HEK293 (cell line): ENCODE data around the gene ST6GALNAC1.
A peak's percentile ranks its signal among the peaks of the same experiment; 100 is the strongest.

Experiments used
- HIC1 ChIP-seq: fragments of 450-650 bp; formaldehyde crosslinking; IDR thresholded peaks from 2 replicates; pipeline ENCODE4 v1.5.1; 2016; ENCODE audit warnings: missing biosample characterization, missing genetic modification characterization
- KLF10 ChIP-seq: fragments of 450-650 bp; IDR thresholded peaks from 2 replicates; pipeline ENCODE4 v1.5.1; 2018; ENCODE audit warnings: missing biosample characterization, mild to moderate bottlenecking, missing genetic modification characterization
- KLF8 ChIP-seq: fragments of 450-650 bp; formaldehyde crosslinking; IDR thresholded peaks from 2 replicates; pipeline ENCODE4 v1.5.1; 2016; ENCODE audit warnings: missing biosample characterization, missing genetic modification characterization
- MEIS1 ChIP-seq: sonication (generic); formaldehyde crosslinking; IDR thresholded peaks from 2 replicates; pipeline ENCODE4 v1.8.1; 2022; ENCODE audit warnings: missing genetic modification reagents, mild to moderate bottlenecking, borderline replicate concordance
- MYNN ChIP-seq: fragments of 450-650 bp; formaldehyde crosslinking; IDR thresholded peaks from 2 replicates; pipeline ENCODE4 v1.5.1; 2016; ENCODE audit warnings: missing biosample characterization, missing genetic modification characterization, borderline replicate concordance
- MZF1 ChIP-seq: fragments of 450-650 bp; formaldehyde crosslinking; IDR thresholded peaks from 2 replicates; pipeline ENCODE4 v1.5.1; 2017; ENCODE audit warnings: missing biosample characterization, missing genetic modification characterization, borderline replicate concordance
- PRDM1 ChIP-seq: fragments of 450-650 bp; formaldehyde crosslinking; IDR thresholded peaks from 2 replicates; pipeline ENCODE4; 2016; ENCODE audit warnings: missing biosample characterization, missing genetic modification characterization
- PRDM6 ChIP-seq: fragments of 450-650 bp; formaldehyde crosslinking; IDR thresholded peaks from 2 replicates; pipeline ENCODE4 v1.5.1; 2017; ENCODE audit warnings: missing biosample characterization, missing genetic modification characterization
- SCRT2 ChIP-seq: fragments of 450-650 bp; formaldehyde crosslinking; IDR thresholded peaks from 2 replicates; pipeline ENCODE4 v1.5.1; 2016; ENCODE audit warnings: missing biosample characterization, missing genetic modification characterization
- ZBTB21 ChIP-seq: fragments of 450-650 bp; formaldehyde crosslinking; IDR thresholded peaks from 2 replicates; pipeline ENCODE4 v1.5.1; 2017; ENCODE audit warnings: missing biosample characterization, missing genetic modification characterization
- ZBTB48 ChIP-seq: fragments of 450-650 bp; formaldehyde crosslinking; IDR thresholded peaks from 2 replicates; pipeline ENCODE4 v1.5.1; 2016; ENCODE audit warnings: missing biosample characterization, missing genetic modification characterization
- ZBTB8A ChIP-seq: fragments of 450-650 bp; formaldehyde crosslinking; IDR thresholded peaks from 2 replicates; pipeline ENCODE4 v1.5.1; 2016; ENCODE audit warnings: missing biosample characterization, missing genetic modification characterization
- ZFP41 ChIP-seq: fragments of 450-650 bp; formaldehyde crosslinking; IDR thresholded peaks from 2 replicates; pipeline ENCODE4 v1.5.1; 2016; ENCODE audit warnings: missing biosample characterization, missing genetic modification characterization, borderline replicate concordance
- ZNF114 ChIP-seq: fragments of 450-650 bp; formaldehyde crosslinking; IDR thresholded peaks from 2 replicates; pipeline ENCODE4 v1.5.0; 2017; ENCODE audit warnings: missing biosample characterization, missing genetic modification characterization
- ZNF132 ChIP-seq: fragments of 450-650 bp; formaldehyde crosslinking; IDR thresholded peaks from 2 replicates; pipeline ENCODE4 v1.5.1; 2017; ENCODE audit warnings: missing biosample characterization, missing genetic modification characterization, borderline replicate concordance
- ZNF184 ChIP-seq: fragments of 450-650 bp; IDR thresholded peaks from 2 replicates; pipeline ENCODE4 v1.5.1; 2018; ENCODE audit warnings: missing biosample characterization, mild to moderate bottlenecking, missing genetic modification characterization
- ZNF211 ChIP-seq: fragments of 450-650 bp; formaldehyde crosslinking; IDR thresholded peaks from 2 replicates; pipeline ENCODE4 v1.5.1; 2016; ENCODE audit warnings: low read depth, missing biosample characterization, missing genetic modification characterization
- ZNF335 ChIP-seq: fragments of 450-650 bp; formaldehyde crosslinking; conservative IDR thresholded peaks from 2 replicates; pipeline ENCODE4 v1.5.1; 2016; ENCODE audit warnings: missing biosample characterization, missing genetic modification characterization
- ZNF514 ChIP-seq: fragments of 450-650 bp; formaldehyde crosslinking; IDR thresholded peaks from 2 replicates; pipeline ENCODE4 v1.5.1; 2016; ENCODE audit warnings: missing biosample characterization, missing genetic modification characterization
- ZNF558 ChIP-seq: fragments of 450-650 bp; formaldehyde crosslinking; IDR thresholded peaks from 2 replicates; pipeline ENCODE4 v1.5.1; 2016; ENCODE audit warnings: missing biosample characterization, missing genetic modification characterization
- ZNF658 ChIP-seq: fragments of 450-650 bp; formaldehyde crosslinking; IDR thresholded peaks from 2 replicates; pipeline ENCODE4; 2016; ENCODE audit warnings: missing biosample characterization, missing genetic modification characterization
- ZNF660 ChIP-seq: fragments of 450-650 bp; IDR thresholded peaks from 2 replicates; pipeline ENCODE4 v1.5.1; 2018; ENCODE audit warnings: missing biosample characterization, mild to moderate bottlenecking, missing genetic modification characterization
- ZNF692 ChIP-seq: fragments of 450-650 bp; formaldehyde crosslinking; IDR thresholded peaks from 2 replicates; pipeline ENCODE4 v1.5.1; 2016; ENCODE audit warnings: missing biosample characterization, missing genetic modification characterization
- ZNF704 ChIP-seq: fragments of 450-650 bp; formaldehyde crosslinking; IDR thresholded peaks from 2 replicates; pipeline ENCODE4 v1.5.1; 2016; ENCODE audit warnings: missing biosample characterization, missing genetic modification characterization
- ZNF791 ChIP-seq: fragments of 450-650 bp; formaldehyde crosslinking; IDR thresholded peaks from 2 replicates; pipeline ENCODE4 v1.5.1; 2016; ENCODE audit warnings: missing biosample characterization, missing genetic modification characterization
- ZNF792 ChIP-seq: fragments of 450-650 bp; formaldehyde crosslinking; IDR thresholded peaks from 2 replicates; pipeline ENCODE4 v1.5.1; 2016; ENCODE audit warnings: missing biosample characterization, missing genetic modification characterization
- ZSCAN18 ChIP-seq: fragments of 450-650 bp; formaldehyde crosslinking; IDR thresholded peaks from 2 replicates; pipeline ENCODE4 v1.5.1; 2016; ENCODE audit warnings: missing biosample characterization, missing genetic modification characterization
- ZXDB ChIP-seq: fragments of 450-650 bp; formaldehyde crosslinking; IDR thresholded peaks from 2 replicates; pipeline ENCODE4 v1.5.1; 2016; ENCODE audit warnings: missing biosample characterization, missing genetic modification characterization

ST6GALNAC1 gene

GRCh38 chr17:76671912-76672262 is 28.3 kb upstream of the ST6GALNAC1 start (continued):
- TF ChIP-seq ZSCAN18 = no peak
- TF ChIP-seq ZNF791 (tag by site-specific recombination) = no peak
- peak; percentile 58 for TF ChIP-seq ZBTB8A (tag by site-specific recombination)
- TF ChIP-seq KLF8 = 0 out of 2 replicates have a peak, but pooled peaks have one; percentile 1
- peak; percentile 98 for TF ChIP-seq PRDM1 (tag by site-specific recombination)
- no peak for TF ChIP-seq ZNF704
- peak; percentile 95 for TF ChIP-seq ZNF335 (tag by site-specific recombination)
- no peak for TF ChIP-seq ZNF658 (tag by site-specific recombination)
- TF ChIP-seq ZXDB (tag by site-specific recombination) = peak; percentile 9; the same call in 1 of the 2 replicates
- TF ChIP-seq ZNF792 = no peak
- peak; percentile 56 for TF ChIP-seq PRDM6
- no peak for TF ChIP-seq SCRT2 (tag by site-specific recombination)
- TF ChIP-seq ZNF132 (tag by site-specific recombination) = no peak
- 0 out of 2 replicates have a peak, but pooled peaks have one; percentile 22 for TF ChIP-seq ZNF558 (tag by site-specific recombination)
- no peak for TF ChIP-seq MYNN (tag by site-specific recombination)
- TF ChIP-seq HIC1 (tag by site-specific recombination) = no peak
- no peak for TF ChIP-seq MZF1
- no peak for TF ChIP-seq ZFP41
- no peak for TF ChIP-seq ZNF211 (tag by site-specific recombination)
- no peak for TF ChIP-seq ZNF114
- TF ChIP-seq KLF10 (tag by site-specific recombination) = peak; percentile 70; the same call in 1 of the 2 replicates
- TF ChIP-seq ZNF184 = peak; percentile 77
- TF ChIP-seq ZBTB48 = peak; percentile 53; the same call in 1 of the 2 replicates
- no peak for TF ChIP-seq ZBTB21 (tag by site-specific recombination)
- no peak for TF ChIP-seq MEIS1
- TF ChIP-seq ZNF660 (tag by site-specific recombination) = peak; percentile 77
- no peak for TF ChIP-seq ZNF514 (tag by site-specific recombination)
- TF ChIP-seq ZNF692 (tag by site-specific recombination) = 0 out of 2 replicates have a peak, but pooled peaks have one; percentile 22
